Endodermal cell (in vitro differentiated cells): ENCODE results near the gene GPATCH1. TPM values are rescaled to one million over a fixed set of nuclear protein-coding genes. Genes with fewer than 3 reads are reported as not detected.

Experiments used
- DNase-seq: peaks from one replicate; pipeline ENCODE4 v3.0.0-alpha.2; 2017
- H3K27ac ChIP-seq: 2 replicates; pipeline ENCODE4 v1.5.1; 2013; ENCODE audit warnings: mild to moderate bottlenecking, low read depth, low read length, moderate library complexity
- H3K27me3 ChIP-seq: 2 replicates; pipeline ENCODE4 v1.6.1; 2013; ENCODE audit warnings: mild to moderate bottlenecking, low read length, moderate library complexity; ENCODE audit not compliant: insufficient read depth, control insufficient read depth, poor library complexity, severe bottlenecking
- H3K36me3 ChIP-seq: 2 replicates; pipeline ENCODE4 v1.7.0; 2013; ENCODE audit warnings: mild to moderate bottlenecking, low read length, moderate library complexity; ENCODE audit not compliant: control insufficient read depth, insufficient read depth
- H3K4me1 ChIP-seq: one replicate; pipeline ENCODE4 v1.7.0; 2013; ENCODE audit warnings: low read length; ENCODE audit not compliant: control insufficient read depth, insufficient read depth
- H3K4me3 ChIP-seq: 2 replicates; pipeline ENCODE4 v1.5.1; 2013; ENCODE audit warnings: mild to moderate bottlenecking, low read length, moderate library complexity
- H3K9ac ChIP-seq: 2 replicates; pipeline ENCODE4 v1.6.1; 2013; ENCODE audit warnings: mild to moderate bottlenecking, low read length, moderate library complexity; ENCODE audit not compliant: poor library complexity, severe bottlenecking; ENCODE audit errors: extremely low read depth
- H3K9me3 ChIP-seq: 2 replicates; pipeline ENCODE4 v1.6.1; 2013; ENCODE audit warnings: mild to moderate bottlenecking, low read length, moderate library complexity; ENCODE audit not compliant: control insufficient read depth
- H3K27ac Mint-ChIP-seq: 2 replicates; pipeline ENCODE4 v1.8.0; 2020; ENCODE audit warnings: mixed read lengths
- H3K27me3 Mint-ChIP-seq: 2 replicates; pipeline ENCODE4 v1.8.0; 2021; ENCODE audit warnings: mild to moderate bottlenecking, mixed read lengths; ENCODE audit not compliant: insufficient read depth
- H3K36me3 Mint-ChIP-seq: 2 replicates; pipeline ENCODE4 v1.8.0; 2020; ENCODE audit warnings: low read depth, mixed read lengths
- H3K4me1 Mint-ChIP-seq: 2 replicates; pipeline ENCODE4 v1.8.0; 2020; ENCODE audit warnings: mixed read lengths
- H3K4me3 Mint-ChIP-seq: 2 replicates; pipeline ENCODE4 v1.8.0; 2020; ENCODE audit warnings: mild to moderate bottlenecking, moderate library complexity, mixed read lengths
- H3K9me3 Mint-ChIP-seq: 2 replicates; pipeline ENCODE4 v1.8.0; 2020; ENCODE audit warnings: mild to moderate bottlenecking, mixed read lengths
- CTCF ChIP-seq: fragments of 200-600 bp; sonication (generic); conservative IDR thresholded peaks from 2 replicates; pipeline ENCODE4 v1.5.0; 2021; ENCODE audit warnings: antibody characterized with exemption, mild to moderate bottlenecking
- whole genome bisulfite sequencing, 2 experiments: methylation state at CpG; one replicate each; pipeline versions ENCODE4 v1.1.5 to v1.1.7; 2013; ENCODE audit warnings: missing lambda C conversion rate in 2 of 2, mixed read lengths in 1 of 2; ENCODE audit not compliant: insufficient coverage in 1 of 2, insufficient read length in 1 of 2; 5-methylcytosine and 5-hydroxymethylcytosine counted together
- total RNA-seq, 2 donors: library from RNA; stranded (reverse); fragmentation: NEBNext Ultra II Directional in 1 of 2; extraction: Animal tissue kit (Norgen Biotek cat#: 25700) in 1 of 2; gene quantifications; 2 replicates in 1 of 2; 3 replicates in 1 of 2; pipeline ENCODE4 v1.2.1, GENCODE V29; 2021

GPATCH1 gene
- total RNA-seq, 2 donors from 2014 or later = 10.1 to 11.2 TPM

- H3K27ac ChIP-seq = no peak overlapping the region
- H3K27me3 ChIP-seq = no peaks in the 10 kb centered on the region
- H3K9me3 ChIP-seq = no peaks in the 10 kb centered on the region
- H3K9me3 Mint-ChIP-seq = no peaks in the 10 kb centered on the region
- no peak for TF ChIP-seq CTCF
- no peak overlapping the region for H3K4me3 ChIP-seq
- DNase-seq = no peak
- H3K4me1 Mint-ChIP-seq = no peaks in the 10 kb centered on the region
- H3K27me3 Mint-ChIP-seq = no peaks in the 10 kb centered on the region
- WGBS, 2 experiments = 91 to 100% methylated on average over 2 to 6 of the region's 6 CpGs
- H3K27ac Mint-ChIP-seq = no peak overlapping the region
- H3K4me3 Mint-ChIP-seq = no peak overlapping the region
- peaks cover 58% of the 10 kb centered on the region for H3K36me3 Mint-ChIP-seq
- no peaks in the 10 kb centered on the region for H3K4me1 ChIP-seq
- no peak overlapping the region for H3K9ac ChIP-seq
- peaks cover 45% of the 10 kb centered on the region for H3K36me3 ChIP-seq
These were observed 21.9 kb downstream of the GPATCH1 start for GRCh38 chr19:33102893-33103292.

GRCh38 chr19:33108161-33108560 lies 27.2 kb downstream of the GPATCH1 start:
- no peaks in the 10 kb centered on the region for H3K9me3 ChIP-seq
- Mint-ChIP-seq H3K27ac (no peak overlapping the region), H3K36me3 (peaks cover 63% of the 10 kb centered on the region), H3K27me3 (no peaks in the 10 kb centered on the region), H3K4me3 (no peak overlapping the region), H3K9me3 (no peaks in the 10 kb centered on the region), H3K4me1 (no peaks in the 10 kb centered on the region)
- H3K36me3 ChIP-seq = peaks cover 54% of the 10 kb centered on the region
- 91 to 99% methylated on average over 6 to 10 of the region's 10 CpGs for WGBS, 2 experiments
- H3K4me3 ChIP-seq = no peak overlapping the region
- TF ChIP-seq CTCF = no peak
- H3K4me1 ChIP-seq = no peaks in the 10 kb centered on the region
- no peak overlapping the region for H3K9ac ChIP-seq
- no peak overlapping the region for H3K27ac ChIP-seq
- no peak for DNase-seq
- H3K27me3 ChIP-seq = no peaks in the 10 kb centered on the region

- H3K36me3 Mint-ChIP-seq = peaks cover 61% of the 10 kb centered on the region
- Histone ChIP-seq H3K4me1 (no peaks in the 10 kb centered on the region), H3K27me3 (no peaks in the 10 kb centered on the region), H3K9me3 (no peaks in the 10 kb centered on the region), H3K9ac (no peak overlapping the region), H3K36me3 (peaks cover 65% of the 10 kb centered on the region), H3K4me3 (no peak overlapping the region), H3K27ac (no peak overlapping the region)
- H3K9me3 Mint-ChIP-seq = no peaks in the 10 kb centered on the region
- 90 to 93% methylated on average over 5 to 7 of the region's 9 CpGs for WGBS, 2 experiments
- TF ChIP-seq CTCF = no peak
- H3K27me3 Mint-ChIP-seq = no peaks in the 10 kb centered on the region
- H3K27ac Mint-ChIP-seq = no peak overlapping the region
- H3K4me3 Mint-ChIP-seq = no peak overlapping the region
- no peaks in the 10 kb centered on the region for H3K4me1 Mint-ChIP-seq
- no peak for DNase-seq
These were observed 29.3 kb downstream of the GPATCH1 start for GRCh38 chr19:33110137-33110910.
